Cardiac septum (tissue), 1 donor: ENCODE data around the gene SCARF2. TPM values are rescaled to one million over a fixed set of nuclear protein-coding genes. Genes with fewer than 3 reads are reported as not detected.
"Not testable (repeated sequence)": the region's sequence is repeated elsewhere in the genome, so short reads cannot be mapped to it uniquely, and the experiment has no call there.

ENCODE experiments used
- DNase-seq: peaks from one replicate; pipeline ENCODE4 v3.0.0-alpha.2; 2020; ENCODE audit warnings: low spot score
- intact Hi-C: fragments of 100-400 bp; cut with DNase I; formaldehyde crosslinking; loops from one replicate; pipeline ENCODE4 v1.14.0; 2022
- total RNA-seq: library from RNA; stranded (reverse); fragmentation: NEBNext Ultra II Directional; extraction: Animal tissue kit (Norgen Biotek cat#: 25700); gene quantifications from one replicate; pipeline ENCODE4 v1.2.1, GENCODE V29; 2021
- donor health status: DM: no; HTN: no; CAD: no.

The SCARF2 gene
- total RNA-seq, 1 donor from 2014 or later: 5.2 TPM

- no peak for DNase-seq
- intact Hi-C loops: loop anchor here (10.0 kb wide), 1 partner anchor 135 kb away; no protein-coding TSS in a partner anchor
Observed at GRCh38 chr22:20420157-20420842, 17.3 kb downstream of the SCARF2 start.

- DNase-seq: no peak
- intact Hi-C loops: loop anchor here (2.0 to 5.0 kb wide), 2 partner anchors 77 to 278 kb away; no protein-coding TSS in a partner anchor
Observed at GRCh38 chr22:20419664-20419951, 18.0 kb downstream of the SCARF2 start.

- intact Hi-C loops: loop anchor here (1.0 to 5.0 kb wide), 3 partner anchors 38 to 279 kb away; no protein-coding TSS in a partner anchor
Observed at GRCh38 chr22:20418211-20418788, 19.3 kb downstream of the SCARF2 start.

GRCh38 chr22:20415699-20416098 is 21.9 kb downstream of the SCARF2 start:
- not testable (repeated sequence) for DNase-seq
- intact Hi-C loops: loop anchor here (5.0 kb wide), 1 partner anchor 282 kb away; no protein-coding TSS in a partner anchor

More at GRCh38 chr22:20418211-20418788, 19.3 kb downstream of the SCARF2 start:
- DNase-seq: peak; percentile 91

- intact Hi-C loops: loop anchor here (5.0 kb wide), 1 partner anchor 282 kb away; no protein-coding TSS in a partner anchor
- not testable (repeated sequence) for DNase-seq
Observed at GRCh38 chr22:20415241-20415640, 22.4 kb downstream of the SCARF2 start.

- intact Hi-C loops: no loop called here
- DNase-seq: no peak
Observed at GRCh38 chr22:20414450-20414849, 23.2 kb downstream of the SCARF2 start.

- DNase-seq: no peak
- intact Hi-C loops: no loop called here
Observed at GRCh38 chr22:20414059-20414440, 23.6 kb downstream of the SCARF2 start.

- no peak for DNase-seq
- intact Hi-C loops: no loop called here
Observed at GRCh38 chr22:20413217-20414058, 24.2 kb downstream of the SCARF2 start.

- intact Hi-C loops: no loop called here
- no peak for DNase-seq
Observed at GRCh38 chr22:20412474-20413216, 25.0 kb downstream of the SCARF2 start.

GRCh38 chr22:20409385-20409784 is 28.2 kb downstream of the SCARF2 start:
- DNase-seq, intact Hi-C loops: not testable (repeated sequence)

- DNase-seq: peak; percentile 15
- intact Hi-C loops: no loop called here
Observed at GRCh38 chr22:20408891-20409290, 28.7 kb downstream of the SCARF2 start.

GRCh38 chr22:20407829-20408228 is 29.8 kb downstream of the SCARF2 start:
- intact Hi-C loops: no loop called here

GRCh38 chr22:20406686-20407408 is 30.8 kb downstream of the SCARF2 start:
- intact Hi-C loops: no loop called here
- DNase-seq: no peak

More at GRCh38 chr22:20407829-20408228, 29.8 kb downstream of the SCARF2 start:
- peak; percentile 33 for DNase-seq

GRCh38 chr22:20405931-20406685 is 31.5 kb downstream of the SCARF2 start:
- DNase-seq: peak; percentile 57
- intact Hi-C loops: no loop called here

GRCh38 chr22:20405291-20405930 is 32.2 kb downstream of the SCARF2 start:
- DNase-seq: no peak
- intact Hi-C loops: no loop called here

- intact Hi-C loops: no loop called here
- no peak for DNase-seq
Observed at GRCh38 chr22:20404881-20405280, 32.7 kb downstream of the SCARF2 start.

- DNase-seq: no peak
- intact Hi-C loops: no loop called here
Observed at GRCh38 chr22:20403779-20404140, 33.9 kb downstream of the SCARF2 start.
